RCC 7860 (cell line): Measurements from ENCODE around the gene ETNK2.

Experiments
- DNase-seq: peaks from one replicate; pipeline ENCODE4 v3.0.0-alpha.2; 2015; ENCODE audit warnings: low spot score
- FAIRE-seq: peaks from 2 replicates; lab custom pipeline; 2012; peaks lifted over from hg19 to GRCh38; lab: Jason Lieb, UNC

Gene ETNK2

GRCh38 chr1:204151552-204152309, at the start of gene ETNK2:
Gene ETNK2, minus strand, starts transcription at chr1:204152044. Its CDS starts 192 bp downstream, at chr1:204151852.
- DNase-seq, result peak; percentile 7
- no peak for FAIRE-seq

- DNase-seq (no peak), FAIRE-seq (no peak)
Observed at GRCh38 chr1:204201348-204202040, 49.6 kb upstream of the ETNK2 start.

- DNase-seq (no peak), FAIRE-seq (no peak)
Observed at GRCh38 chr1:204199579-204199978, 47.7 kb upstream of the ETNK2 start.

GRCh38 chr1:204198348-204199340, 46.8 kb upstream of the ETNK2 start:
- FAIRE-seq (no peak), DNase-seq (peak; percentile 68)

GRCh38 chr1:204197068-204197467, 45.2 kb upstream of the ETNK2 start:
- no peak for DNase-seq
- FAIRE-seq, result no peak

GRCh38 chr1:204196068-204196795, 44.4 kb upstream of the ETNK2 start, which contains the start of gene KISS1:
Gene KISS1, minus strand, starts transcription at chr1:204196491. Its CDS starts 3,615 bp downstream, at chr1:204192876.
- FAIRE-seq (no peak), DNase-seq (no peak)

- no peak for FAIRE-seq
- DNase-seq, result no peak
Observed at GRCh38 chr1:204194771-204195170, 42.9 kb upstream of the ETNK2 start.

GRCh38 chr1:204194080-204194479, 42.2 kb upstream of the ETNK2 start:
- FAIRE-seq, result no peak
- no peak for DNase-seq

- DNase-seq (no peak), FAIRE-seq (no peak)
Observed at GRCh38 chr1:204192589-204193352, 40.9 kb upstream of the ETNK2 start.

- no peak for FAIRE-seq
Observed at GRCh38 chr1:204192046-204192445, 40.2 kb upstream of the ETNK2 start.

GRCh38 chr1:204191456-204191855, 39.6 kb upstream of the ETNK2 start:
- FAIRE-seq (no peak), DNase-seq (no peak)

More at GRCh38 chr1:204192046-204192445, 40.2 kb upstream of the ETNK2 start:
- DNase-seq, result no peak

- DNase-seq (no peak), FAIRE-seq (no peak)
Observed at GRCh38 chr1:204190212-204191211, 38.7 kb upstream of the ETNK2 start.

- FAIRE-seq (no peak), DNase-seq (no peak)
Observed at GRCh38 chr1:204188959-204189639, 37.3 kb upstream of the ETNK2 start.

GRCh38 chr1:204186597-204186996, 34.8 kb upstream of the ETNK2 start:
- FAIRE-seq, result no peak
- no peak for DNase-seq

- no peak for FAIRE-seq
- no peak for DNase-seq
Observed at GRCh38 chr1:204181116-204181515, 29.3 kb upstream of the ETNK2 start.

GRCh38 chr1:204180133-204180532, 28.3 kb upstream of the ETNK2 start:
- no peak for FAIRE-seq
- DNase-seq, result no peak

- no peak for DNase-seq
- no peak for FAIRE-seq
Observed at GRCh38 chr1:204178487-204179281, 26.8 kb upstream of the ETNK2 start.
